ENCODE data around the gene ASCC3. TPM values are rescaled to one million over a fixed set of nuclear protein-coding genes. Genes with fewer than 3 reads are reported as not detected.

ASCC3 gene
- total and polyA plus RNA-seq, 2 donors (not counting 1 experiment from before 2014, with no cell fraction given) = 9.0 to 42.3 TPM

DNA sequence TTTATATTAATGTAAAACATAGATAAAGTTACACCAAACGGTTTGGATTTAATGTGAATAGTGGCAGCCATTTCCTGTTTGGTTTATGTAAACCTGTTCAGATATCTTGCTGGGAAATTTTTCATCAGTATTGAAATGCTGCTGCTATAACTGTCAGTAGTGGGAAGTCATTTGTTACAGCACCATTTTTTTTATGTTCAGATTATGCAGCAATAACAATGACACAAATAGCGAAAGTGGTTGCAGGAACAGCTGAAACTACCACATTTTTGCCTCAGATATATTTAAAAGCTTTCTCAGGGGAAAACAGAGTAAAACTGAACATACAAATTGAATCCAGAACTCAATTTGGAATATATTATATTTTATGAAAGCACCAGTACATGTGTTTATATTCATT lies 287.6 kb downstream of the ASCC3 start:
- Histone ChIP-seq H2AFZ (ENCODE audit: insufficient read depth, low read depth, low read length, poor library complexity, severe bottlenecking) (no peak overlapping the region), H3K79me2 (ENCODE audit: control insufficient read depth, insufficient read depth, low read length) (no peaks in the 10 kb centered on the region), H3K27me3 (replicated peaks in 1 of 4; ENCODE audit: control extremely low read depth in 1 of 4, control insufficient read depth in 3 of 4, insufficient read depth in 4 of 4, low read length in 3 of 4) (no peaks in the 10 kb centered on the region), H4K20me1 (ENCODE audit: control insufficient read depth, insufficient read depth, low read length, poor library complexity, severe bottlenecking) (no peaks in the 10 kb centered on the region), H3K27ac (ENCODE audit: low read length in 2 of 2) (no peak overlapping the region), H3K4me3 (ENCODE audit: control extremely low read depth in 1 of 5, extremely low read depth in 1 of 5, insufficient read depth in 1 of 5, low read depth in 2 of 5, low read length in 4 of 5) (no peak overlapping the region), H3K9ac (ENCODE audit: low read length) (no peak overlapping the region), H3K36me3 (replicated peaks in 1 of 2; ENCODE audit: control extremely low read depth in 1 of 2, control insufficient read depth in 1 of 2, extremely low read depth in 1 of 2, insufficient read depth in 2 of 2, low read length in 1 of 2) (peaks cover 5 to 12% of the 10 kb centered on the region in 2 experiments), H3K4me1 (ENCODE audit: control insufficient read depth in 2 of 2, insufficient read depth in 2 of 2, low read length in 2 of 2) (no peaks in the 10 kb centered on the region), H3K4me2 (replicated peaks; ENCODE audit: low read depth, low read length, poor library complexity, severe bottlenecking) (no peak overlapping the region), H3K9me3 (ENCODE audit: control extremely low read depth in 1 of 3, control insufficient read depth in 2 of 3, insufficient read depth in 1 of 3, low read length in 2 of 3) (no peaks in the 10 kb centered on the region)
- DNase-seq (no peak), ATAC-seq (ENCODE audit: low read depth) (no peak)
- CTCF ChIA-PET = no interaction called here
- no peaks in the 10 kb centered on the region for H3K9me3 Mint-ChIP-seq (ENCODE audit: insufficient read depth)
- intact Hi-C loops (cut with micrococcal nuclease) = no loop called here
- H3K27me3 Mint-ChIP-seq = no peaks in the 10 kb centered on the region
- no peak overlapping the region for H3K27ac Mint-ChIP-seq
- no peaks in the 10 kb centered on the region for H3K4me1 Mint-ChIP-seq
- POLR2A ChIA-PET = no interaction called here
- TF ChIP-seq, protein P1, sequence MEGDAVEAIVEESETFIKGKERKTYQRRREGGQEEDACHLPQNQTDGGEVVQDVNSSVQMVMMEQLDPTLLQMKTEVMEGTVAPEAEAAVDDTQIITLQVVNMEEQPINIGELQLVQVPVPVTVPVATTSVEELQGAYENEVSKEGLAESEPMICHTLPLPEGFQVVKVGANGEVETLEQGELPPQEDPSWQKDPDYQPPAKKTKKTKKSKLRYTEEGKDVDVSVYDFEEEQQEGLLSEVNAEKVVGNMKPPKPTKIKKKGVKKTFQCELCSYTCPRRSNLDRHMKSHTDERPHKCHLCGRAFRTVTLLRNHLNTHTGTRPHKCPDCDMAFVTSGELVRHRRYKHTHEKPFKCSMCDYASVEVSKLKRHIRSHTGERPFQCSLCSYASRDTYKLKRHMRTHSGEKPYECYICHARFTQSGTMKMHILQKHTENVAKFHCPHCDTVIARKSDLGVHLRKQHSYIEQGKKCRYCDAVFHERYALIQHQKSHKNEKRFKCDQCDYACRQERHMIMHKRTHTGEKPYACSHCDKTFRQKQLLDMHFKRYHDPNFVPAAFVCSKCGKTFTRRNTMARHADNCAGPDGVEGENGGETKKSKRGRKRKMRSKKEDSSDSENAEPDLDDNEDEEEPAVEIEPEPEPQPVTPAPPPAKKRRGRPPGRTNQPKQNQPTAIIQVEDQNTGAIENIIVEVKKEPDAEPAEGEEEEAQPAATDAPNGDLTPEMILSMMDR (IDR thresholded peaks at IDR 0.05) = no peak
- no peak for TF ChIP-seq EZH2 (IDR thresholded peaks at IDR 0.05; ENCODE audit: borderline replicate concordance, insufficient read depth, low read depth, low read length, poor library complexity, severe bottlenecking)
- no peak overlapping the region for H3K4me3 Mint-ChIP-seq
- WGBS (ENCODE audit: insufficient coverage) = no CpG with 5 or more reads among the region's 2 CpGs

DNA sequence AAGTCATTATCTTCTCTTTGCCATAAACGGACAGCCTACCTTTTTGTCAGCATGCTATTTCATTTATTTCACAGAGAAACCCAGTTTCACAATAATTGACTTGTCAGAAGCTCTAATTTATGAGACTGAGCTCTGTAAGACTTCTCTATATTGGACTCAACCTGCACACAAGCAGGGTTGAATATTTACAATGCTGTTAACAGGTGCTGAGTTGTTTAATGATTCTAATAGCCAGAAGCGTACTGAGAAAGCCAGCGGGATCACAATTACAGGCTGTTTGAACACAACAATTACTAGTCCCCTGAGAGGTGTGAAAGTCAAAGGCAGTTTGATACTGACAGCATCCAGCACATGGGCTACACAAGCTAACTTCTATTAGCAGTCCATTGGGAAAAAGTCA lies 288.2 kb downstream of the ASCC3 start:
- H3K79me2 ChIP-seq (ENCODE audit: control insufficient read depth, insufficient read depth, low read length) = no peaks in the 10 kb centered on the region
- no peak overlapping the region for H3K9ac ChIP-seq (ENCODE audit: low read length)
- H3K36me3 ChIP-seq (replicated peaks in 1 of 2; ENCODE audit: control extremely low read depth in 1 of 2, control insufficient read depth in 1 of 2, extremely low read depth in 1 of 2, insufficient read depth in 2 of 2, low read length in 1 of 2) = peaks cover 6 to 16% of the 10 kb centered on the region in 2 experiments
- POLR2A ChIA-PET = no interaction called here
- Mint-ChIP-seq H3K4me1 (no peaks in the 10 kb centered on the region), H3K4me3 (no peak overlapping the region), H3K9me3 (ENCODE audit: insufficient read depth) (no peaks in the 10 kb centered on the region), H3K27me3 (no peaks in the 10 kb centered on the region), H3K27ac (no peak overlapping the region)
- H2AFZ ChIP-seq (ENCODE audit: insufficient read depth, low read depth, low read length, poor library complexity, severe bottlenecking) = no peak overlapping the region
- H3K27ac ChIP-seq (ENCODE audit: low read length in 2 of 2) = no peak overlapping the region
- 80% methylated on average over 2 of the region's 3 CpGs for WGBS (ENCODE audit: insufficient coverage)
- no peak overlapping the region for H3K4me3 ChIP-seq (ENCODE audit: control extremely low read depth in 1 of 5, extremely low read depth in 1 of 5, insufficient read depth in 1 of 5, low read depth in 2 of 5, low read length in 4 of 5)
- ATAC-seq (ENCODE audit: low read depth) (no peak), DNase-seq (no peak)
- H3K4me1 ChIP-seq (ENCODE audit: control insufficient read depth in 2 of 2, insufficient read depth in 2 of 2, low read length in 2 of 2) = no peaks in the 10 kb centered on the region
- TF ChIP-seq, protein P1 (IDR thresholded peaks at IDR 0.05) = no peak
- no peak for TF ChIP-seq EZH2 (IDR thresholded peaks at IDR 0.05; ENCODE audit: borderline replicate concordance, insufficient read depth, low read depth, low read length, poor library complexity, severe bottlenecking)
- no peak overlapping the region for H3K4me2 ChIP-seq (replicated peaks; ENCODE audit: low read depth, low read length, poor library complexity, severe bottlenecking)
- CTCF ChIA-PET = no interaction called here
- H4K20me1 ChIP-seq (ENCODE audit: control insufficient read depth, insufficient read depth, low read length, poor library complexity, severe bottlenecking) = no peaks in the 10 kb centered on the region
- H3K9me3 ChIP-seq (ENCODE audit: control extremely low read depth in 1 of 3, control insufficient read depth in 2 of 3, insufficient read depth in 1 of 3, low read length in 2 of 3) = no peaks in the 10 kb centered on the region
- no peaks in the 10 kb centered on the region for H3K27me3 ChIP-seq (replicated peaks in 1 of 4; ENCODE audit: control extremely low read depth in 1 of 4, control insufficient read depth in 3 of 4, insufficient read depth in 4 of 4, low read length in 3 of 4)
- intact Hi-C loops (cut with micrococcal nuclease) = no loop called here
